H1 (cell line): ENCODE measurements around the gene KLK10. TPM values are rescaled to one million over a fixed set of nuclear protein-coding genes. Genes with fewer than 3 reads are reported as not detected.

Experiments
- CTCF ChIA-PET: fragments of 300-600 bp; sonication (Branson Sonifier 250); formaldehyde crosslinking; loops from one replicate; lab custom pipeline; 2021; ENCODE audit not compliant: partially characterized antibody; lab: Charles Lee
- POLR2A ChIA-PET: fragments of 300-600 bp; sonication (Branson Sonifier 250); formaldehyde crosslinking; loops from one replicate; lab custom pipeline; 2021; ENCODE audit warnings: inconsistent platforms; ENCODE audit not compliant: partially characterized antibody; lab: Charles Lee
- DNase-seq, 2 experiments: peaks; one replicate each; pipeline versions ENCODE4 v3.0.0 to v3.0.0-alpha.2; 2010 to 2022; ENCODE audit warnings: low spot score in 2 of 2, low read depth in 1 of 2, mixed read lengths in 1 of 2
- FAIRE-seq: peaks from 2 replicates; lab custom pipeline; 2011; peaks lifted over from hg19 to GRCh38; lab: Jason Lieb, UNC
- H2AFZ ChIP-seq: 2 replicates; pipeline ENCODE4 v1.8.1; 2012; ENCODE audit warnings: low read length, inconsistent platforms
- H2AK5ac ChIP-seq: 2 replicates; pipeline ENCODE4 v1.6.1; 2013; ENCODE audit warnings: low read depth, low read length
- H2BK120ac ChIP-seq: replicated peaks from 2 replicates; pipeline ENCODE3; 2013; ENCODE audit warnings: low read depth, low read length, inconsistent platforms
- H2BK12ac ChIP-seq: 2 replicates; pipeline ENCODE4 v1.6.1; 2013; ENCODE audit warnings: low read depth, low read length
- H2BK15ac ChIP-seq: 2 replicates; pipeline ENCODE4 v1.6.1; 2013; ENCODE audit warnings: low read length
- H2BK20ac ChIP-seq: 2 replicates; pipeline ENCODE4 v1.6.1; 2013; ENCODE audit warnings: low read length
- H2BK5ac ChIP-seq: 2 replicates; pipeline ENCODE4 v1.6.1; 2013; ENCODE audit warnings: low read depth, low read length
- H3K14ac ChIP-seq: 2 replicates; pipeline ENCODE4 v1.6.1; 2013; ENCODE audit warnings: inconsistent platforms; ENCODE audit not compliant: insufficient read length
- H3K18ac ChIP-seq: 2 replicates; pipeline ENCODE4 v1.6.1; 2013; ENCODE audit warnings: low read length; ENCODE audit errors: extremely low read depth
- H3K23ac ChIP-seq: 2 replicates; pipeline ENCODE4 v1.6.1; 2013; ENCODE audit warnings: inconsistent platforms; ENCODE audit not compliant: insufficient read length
- H3K23me2 ChIP-seq: 2 replicates; pipeline ENCODE4 v1.6.1; 2013; ENCODE audit warnings: low read depth, low read length
- H3K27ac ChIP-seq: 2 replicates; pipeline ENCODE4 v1.6.1; 2011; ENCODE audit warnings: low read depth, low read length, inconsistent platforms
- H3K27me3 ChIP-seq, 4 experiments: replicated peaks in 1 of 4; 1 replicate in 1 of 4; 2 replicates in 3 of 4; pipeline versions ENCODE4 v1.6.1 to v1.8.1; 2011 to 2013; ENCODE audit warnings: low read length in 3 of 4, mild to moderate bottlenecking in 3 of 4, inconsistent platforms in 2 of 4, mixed read lengths in 2 of 4, moderate library complexity in 1 of 4; ENCODE audit not compliant: control insufficient read depth in 3 of 4, insufficient read depth in 3 of 4; ENCODE audit errors: extremely low read depth in 1 of 4
- H3K36me3 ChIP-seq, 4 experiments: 2 replicates each; pipeline versions ENCODE4 v1.6.1 to v1.8.1; 2011 to 2013; ENCODE audit warnings: mild to moderate bottlenecking in 4 of 4, low read length in 3 of 4, moderate library complexity in 2 of 4, control low read depth in 1 of 4, inconsistent platforms in 1 of 4; ENCODE audit not compliant: insufficient read depth in 4 of 4, control insufficient read depth in 2 of 4
- H3K4ac ChIP-seq: replicated peaks from 2 replicates; pipeline ENCODE3; 2013; ENCODE audit warnings: low read length, low read depth, mixed read lengths, inconsistent platforms; ENCODE audit not compliant: insufficient read length
- H3K4me1 ChIP-seq, 4 experiments: replicated peaks in 1 of 4; 1 replicate in 1 of 4; 2 replicates in 3 of 4; pipeline versions ENCODE4 v1.6.1 to v1.8.1; 2011 to 2013; ENCODE audit warnings: low read length in 3 of 4, inconsistent platforms in 2 of 4, mixed read lengths in 1 of 4; ENCODE audit not compliant: insufficient read depth in 4 of 4, control insufficient read depth in 3 of 4
- H3K4me2 ChIP-seq, 2 experiments: 2 replicates each; pipeline versions ENCODE4 v1.6.1 to v1.8.1; 2011 to 2013; ENCODE audit warnings: low read depth in 2 of 2, low read length in 2 of 2, control low read depth in 1 of 2, inconsistent platforms in 1 of 2, mild to moderate bottlenecking in 1 of 2; ENCODE audit not compliant: insufficient read depth in 1 of 2
- H3K4me3 ChIP-seq, 4 experiments: fragments of 200-600, 300-600 bp in 1 of 4; sonication (generic), shearing (Covaris generic), sonication (Bioruptor Twin) in 1 of 4; 2 replicates each; pipeline versions ENCODE4 v1.5.1 to v1.8.1; 2011 to 2016; ENCODE audit warnings: low read length in 4 of 4, low read depth in 3 of 4, control low read depth in 2 of 4, inconsistent platforms in 2 of 4, mild to moderate bottlenecking in 2 of 4, mixed read lengths in 1 of 4, moderate library complexity in 1 of 4; ENCODE audit not compliant: insufficient read depth in 2 of 4; ENCODE audit errors: extremely low read depth in 1 of 4
- H3K56ac ChIP-seq: replicated peaks from 2 replicates; pipeline ENCODE3; 2013; ENCODE audit warnings: low read depth, mild to moderate bottlenecking, mixed read lengths, low read length, inconsistent platforms; ENCODE audit not compliant: insufficient read length
- H3K79me1 ChIP-seq: 2 replicates; pipeline ENCODE4 v1.6.1; 2013; ENCODE audit warnings: low read depth, low read length, control low read depth
- H3K79me2 ChIP-seq, 2 experiments: 2 replicates each; pipeline versions ENCODE4 v1.6.1 to v1.8.1; 2012 to 2013; ENCODE audit warnings: low read length in 2 of 2, mild to moderate bottlenecking in 2 of 2, inconsistent platforms in 1 of 2; ENCODE audit not compliant: insufficient read depth in 2 of 2, control insufficient read depth in 1 of 2
- H3K9ac ChIP-seq, 4 experiments: replicated peaks in 1 of 4; 1 replicate in 1 of 4; 2 replicates in 3 of 4; pipeline versions ENCODE4 v1.6.1 to v1.8.1; 2011 to 2013; ENCODE audit warnings: low read depth in 3 of 4, low read length in 3 of 4, control low read depth in 2 of 4, mild to moderate bottlenecking in 2 of 4, moderate library complexity in 2 of 4, inconsistent platforms in 1 of 4; ENCODE audit errors: extremely low read depth in 1 of 4
- H3K9me3 ChIP-seq, 2 experiments: 2 replicates each; pipeline versions ENCODE4 v1.6.1 to v1.8.1; 2012 to 2013; ENCODE audit warnings: mild to moderate bottlenecking in 2 of 2, moderate library complexity in 2 of 2, control low read depth in 1 of 2, inconsistent platforms in 1 of 2, low read depth in 1 of 2, low read length in 1 of 2, mixed read lengths in 1 of 2; ENCODE audit not compliant: insufficient read depth in 2 of 2
- H4K20me1 ChIP-seq, 2 experiments: replicated peaks in 1 of 2; 2 replicates each; pipeline versions ENCODE3 to v1.8.1; 2011 to 2013; ENCODE audit warnings: inconsistent platforms in 2 of 2, low read length in 2 of 2, mild to moderate bottlenecking in 1 of 2; ENCODE audit not compliant: insufficient read depth in 2 of 2, control insufficient read depth in 1 of 2
- H4K5ac ChIP-seq: 2 replicates; pipeline ENCODE4 v1.6.1; 2013; ENCODE audit warnings: low read length, low read depth, mixed read lengths, inconsistent platforms; ENCODE audit not compliant: insufficient read length
- H4K8ac ChIP-seq: 2 replicates; pipeline ENCODE4 v1.8.0; 2013; ENCODE audit warnings: mild to moderate bottlenecking, moderate library complexity, low read length, inconsistent platforms; ENCODE audit not compliant: insufficient read depth; ENCODE audit errors: extremely low read depth
- H4K91ac ChIP-seq: replicated peaks from 2 replicates; pipeline ENCODE3; 2013; ENCODE audit warnings: low read length, mixed read lengths, inconsistent platforms; ENCODE audit not compliant: insufficient read length
- ASH2L ChIP-seq: fragments of 200-600, 300-600 bp; sonication (generic); IDR thresholded peaks from one replicate; pipeline ENCODE4 v1.7.1; 2017; ENCODE audit warnings: low read length
- CBX5 ChIP-seq: fragments of 300-800, 300-1000 bp; sonication (generic); IDR thresholded peaks from 2 replicates; pipeline ENCODE4 v1.7.1; 2016; ENCODE audit warnings: antibody characterized with exemption, low read length, low read depth
- CHD1 ChIP-seq: IDR thresholded peaks from 2 replicates; pipeline ENCODE4 v1.6.1; 2012; ENCODE audit warnings: low read depth, low read length, improper control_type of control experiment
- CTBP2 ChIP-seq: IDR thresholded peaks from 2 replicates; pipeline ENCODE4 v1.7.0; 2011; ENCODE audit warnings: borderline replicate concordance, mild to moderate bottlenecking, moderate library complexity, mixed read lengths, low read length; ENCODE audit not compliant: insufficient read depth, insufficient read length
- PHF8 ChIP-seq: fragments of 200-600 bp; sonication (generic); conservative IDR thresholded peaks from 2 replicates; pipeline ENCODE4 v1.7.1; 2012; ENCODE audit warnings: low read depth, mild to moderate bottlenecking, inconsistent platforms, low read length, moderate library complexity
- POU5F1 ChIP-seq: IDR thresholded peaks from 2 replicates; pipeline ENCODE4 v1.6.1; 2011; ENCODE audit warnings: low read depth, mild to moderate bottlenecking, low read length, moderate library complexity
- SIRT6 ChIP-seq: IDR thresholded peaks from one replicate; pipeline ENCODE4 v1.7.1; 2012; ENCODE audit warnings: low read length, inconsistent platforms
- SP1 ChIP-seq: IDR thresholded peaks from 2 replicates; pipeline ENCODE4 v1.6.1; 2011; ENCODE audit warnings: low read depth, low read length
- ZNF274 ChIP-seq: IDR thresholded peaks from 2 replicates; pipeline ENCODE4 v1.7.0; 2012; ENCODE audit warnings: low read length, borderline replicate concordance; ENCODE audit errors: extremely low read depth
- WGBS, 2 experiments: shearing (Covaris generic) in 1 of 2; methylation state at CpG; one replicate each; pipeline versions ENCODE4 v1.1.6 to v1.1.7; 2013 to 2015; ENCODE audit warnings: low lambda C conversion rate in 2 of 2, mixed read lengths in 2 of 2, inconsistent platforms in 1 of 2, low coverage in 1 of 2, missing lambda C conversion rate in 1 of 2; ENCODE audit not compliant: insufficient replicate concordance in 2 of 2, insufficient coverage in 1 of 2, insufficient read length in 1 of 2; ENCODE audit errors: extremely low coverage in 1 of 2, missing lambda C conversion rate in 1 of 2; 5-methylcytosine and 5-hydroxymethylcytosine counted together
- polyA plus RNA-seq, 7 experiments: library from polyadenylated mRNA; depleted of rRNA in 3 of 7; stranded (reverse) in 5 of 7; unstranded in 2 of 7; fragments of >200 nt in 5 of 7; fragments of 200-250 nt in 2 of 7; gene quantifications; 1 replicate in 5 of 7; 2 replicates in 1 of 7; 4 replicates in 1 of 7; pipeline versions ENCODE4 v1.2.1 to v1.2.3, GENCODE V29; 2011 to 2013; ENCODE audit warnings: missing spikeins in 2 of 7, mixed read lengths in 2 of 7
- total RNA-seq: library from RNA; stranded (reverse); fragmentation: NEBNext Ultra II Directional; extraction: Animal tissue kit (Norgen Biotek cat#: 25700); gene quantifications from 2 replicates; pipeline ENCODE4 v1.2.1, GENCODE V29; 2021
- TF ChIP-seq, protein P1 (sequence below): IDR thresholded peaks from 2 replicates; pipeline ENCODE4 v1.6.1; 2011; ENCODE audit warnings: low read length, improper control_type of control experiment
- TF ChIP-seq, protein P2 (sequence below), 3 experiments: IDR thresholded peaks; 1 replicate in 2 of 3; 2 replicates in 1 of 3; pipeline versions ENCODE4 v1.5.1 to v1.6.1; 2011; ENCODE audit warnings: low read length in 3 of 3, mild to moderate bottlenecking in 3 of 3, inconsistent platforms in 2 of 3, low read depth in 1 of 3, moderate library complexity in 1 of 3; ENCODE audit not compliant: insufficient read depth in 1 of 3; ENCODE audit errors: control extremely low read depth in 1 of 3

The KLK10 gene
- total and polyA plus RNA-seq, 2 of the 8 experiments (the other 6 are each of a cell fraction or from before 2014, with no cell fraction given) = 4.8 to 9.7 TPM

GRCh38 chr19:50964266-50964665, 55.2 kb downstream of the KLK10 start:
- no peak overlapping the region for H3K56ac ChIP-seq
- no peak for FAIRE-seq
- H3K9me3 ChIP-seq = no peaks in the 10 kb centered on the region; a peak in 1 of 4 replicates
- no peak overlapping the region for H2BK5ac ChIP-seq
- H2AFZ ChIP-seq = no peak overlapping the region
- H2BK20ac ChIP-seq = no peak overlapping the region
- no peak overlapping the region for H3K14ac ChIP-seq
- H4K91ac ChIP-seq = no peak overlapping the region
- DNase-seq = no peak
- H3K79me1 ChIP-seq = no peaks in the 10 kb centered on the region
- POLR2A ChIA-PET = no interaction called here
- H3K4me3 ChIP-seq = no peak overlapping the region
- H2BK15ac ChIP-seq = no peak overlapping the region
- no peak overlapping the region for H2BK12ac ChIP-seq
- H2BK120ac ChIP-seq = no peak overlapping the region
- peaks cover 3% of the 10 kb centered on the region; the same call in 1 of the 2 replicates for H3K23me2 ChIP-seq
- H3K18ac ChIP-seq = no peak overlapping the region
- H3K4me2 ChIP-seq = no peak overlapping the region
- no peak overlapping the region for H3K9ac ChIP-seq
- H2AK5ac ChIP-seq = no peak overlapping the region
- no peak overlapping the region for H3K4ac ChIP-seq
- peaks cover 0 to 12% (median 4%) of the 10 kb centered on the region in 4 experiments; a peak in 5 of 7 replicates for H3K4me1 ChIP-seq
- H3K36me3 ChIP-seq = no peaks in the 10 kb centered on the region
- no peaks in the 10 kb centered on the region for H4K20me1 ChIP-seq
- no peak overlapping the region for H4K8ac ChIP-seq
- CTCF ChIA-PET = interaction anchor here (1.2 to 1.3 kb wide), 2 partner anchors 8 to 52 kb away, joined by 3 to 4 read pairs; no protein-coding TSS in a partner anchor
- no peaks in the 10 kb centered on the region; a peak in 1 of 7 replicates for H3K27me3 ChIP-seq
- no peaks in the 10 kb centered on the region for H3K79me2 ChIP-seq
- no peak overlapping the region for H4K5ac ChIP-seq
- no peak overlapping the region for H3K23ac ChIP-seq
- 86% methylated on average over 3 of the region's 3 CpGs; no CpG with 5 or more reads in 1 of the 2 experiments for WGBS, 2 experiments
- no peak overlapping the region for H3K27ac ChIP-seq
- TF ChIP-seq CHD1 (no peak), SIRT6 (no peak), CBX5 (no peak), ZNF274 (no peak), SP1 (no peak), POU5F1 (no peak), ASH2L (no peak), PHF8 (no peak), CTBP2 (no peak)
- TF ChIP-seq, protein P1, sequence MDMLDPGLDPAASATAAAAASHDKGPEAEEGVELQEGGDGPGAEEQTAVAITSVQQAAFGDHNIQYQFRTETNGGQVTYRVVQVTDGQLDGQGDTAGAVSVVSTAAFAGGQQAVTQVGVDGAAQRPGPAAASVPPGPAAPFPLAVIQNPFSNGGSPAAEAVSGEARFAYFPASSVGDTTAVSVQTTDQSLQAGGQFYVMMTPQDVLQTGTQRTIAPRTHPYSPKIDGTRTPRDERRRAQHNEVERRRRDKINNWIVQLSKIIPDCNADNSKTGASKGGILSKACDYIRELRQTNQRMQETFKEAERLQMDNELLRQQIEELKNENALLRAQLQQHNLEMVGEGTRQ = no peak
- TF ChIP-seq, protein P2, sequence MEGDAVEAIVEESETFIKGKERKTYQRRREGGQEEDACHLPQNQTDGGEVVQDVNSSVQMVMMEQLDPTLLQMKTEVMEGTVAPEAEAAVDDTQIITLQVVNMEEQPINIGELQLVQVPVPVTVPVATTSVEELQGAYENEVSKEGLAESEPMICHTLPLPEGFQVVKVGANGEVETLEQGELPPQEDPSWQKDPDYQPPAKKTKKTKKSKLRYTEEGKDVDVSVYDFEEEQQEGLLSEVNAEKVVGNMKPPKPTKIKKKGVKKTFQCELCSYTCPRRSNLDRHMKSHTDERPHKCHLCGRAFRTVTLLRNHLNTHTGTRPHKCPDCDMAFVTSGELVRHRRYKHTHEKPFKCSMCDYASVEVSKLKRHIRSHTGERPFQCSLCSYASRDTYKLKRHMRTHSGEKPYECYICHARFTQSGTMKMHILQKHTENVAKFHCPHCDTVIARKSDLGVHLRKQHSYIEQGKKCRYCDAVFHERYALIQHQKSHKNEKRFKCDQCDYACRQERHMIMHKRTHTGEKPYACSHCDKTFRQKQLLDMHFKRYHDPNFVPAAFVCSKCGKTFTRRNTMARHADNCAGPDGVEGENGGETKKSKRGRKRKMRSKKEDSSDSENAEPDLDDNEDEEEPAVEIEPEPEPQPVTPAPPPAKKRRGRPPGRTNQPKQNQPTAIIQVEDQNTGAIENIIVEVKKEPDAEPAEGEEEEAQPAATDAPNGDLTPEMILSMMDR (IDR thresholded peaks at IDR 0.05; ENCODE audit: control extremely low read depth in 1 of 3, insufficient read depth in 1 of 3, low read depth in 1 of 3, low read length in 3 of 3) = no peak
